Smooth muscle cell (in vitro differentiated cells): ENCODE data around the gene ZSWIM5. TPM values are rescaled to one million over a fixed set of nuclear protein-coding genes. Genes with fewer than 3 reads are reported as not detected.

ENCODE experiments used
- DNase-seq: peaks from one replicate; lab custom pipeline; 2025; ENCODE audit not compliant: unreplicated experiment; lab: John Stamatoyannopoulos, UW
- H2AFZ ChIP-seq: fragments of 200-600 bp; sonication (generic); 2 replicates; pipeline ENCODE4 v1.6.0; 2016; ENCODE audit warnings: antibody characterized with exemption, low read depth, mild to moderate bottlenecking
- H3F3A ChIP-seq: fragments of 200-600 bp; sonication (generic); 2 replicates; pipeline ENCODE4 v1.6.0; 2017; ENCODE audit warnings: antibody characterized with exemption, low read depth
- H3K27ac ChIP-seq: fragments of 200-600 bp; sonication (generic); 2 replicates; pipeline ENCODE4 v1.5.1; 2016; ENCODE audit warnings: low read depth, mild to moderate bottlenecking
- H3K27me3 ChIP-seq: fragments of 200-600 bp; sonication (generic); 2 replicates; pipeline ENCODE4 v1.6.1; 2016; ENCODE audit warnings: low read depth, mild to moderate bottlenecking
- H3K36me3 ChIP-seq: fragments of 200-600 bp; sonication (generic); 2 replicates; pipeline ENCODE4 v1.5.1; 2016; ENCODE audit warnings: low read depth
- H3K4me1 ChIP-seq: fragments of 200-600 bp; sonication (generic); 2 replicates; pipeline ENCODE4 v1.5.1; 2016; ENCODE audit warnings: low read depth
- H3K4me2 ChIP-seq: fragments of 200-600 bp; sonication (generic); 2 replicates; pipeline ENCODE4 v1.6.0; 2016; ENCODE audit warnings: mild to moderate bottlenecking
- H3K4me3 ChIP-seq: fragments of 200-600 bp; sonication (generic); 2 replicates; pipeline ENCODE4 v1.5.1; 2016; ENCODE audit warnings: mild to moderate bottlenecking
- H3K79me2 ChIP-seq: fragments of 200-600 bp; sonication (generic); 2 replicates; pipeline ENCODE4 v1.6.0; 2016; ENCODE audit warnings: low read depth, mild to moderate bottlenecking
- H3K9ac ChIP-seq: fragments of 200-600 bp; sonication (generic); 2 replicates; pipeline ENCODE4 v1.6.0; 2016; ENCODE audit warnings: low read depth
- H3K9me3 ChIP-seq: fragments of 200-600 bp; sonication (generic); replicated peaks from 2 replicates; pipeline ENCODE4 v1.5.1; 2016; ENCODE audit warnings: low read depth
- H4K20me1 ChIP-seq: fragments of 200-600 bp; sonication (generic); 2 replicates; pipeline ENCODE4 v1.6.0; 2016; ENCODE audit warnings: low read depth
- CTCF ChIP-seq: fragments of 200-600 bp; sonication (generic); IDR thresholded peaks from 2 replicates; pipeline ENCODE4 v1.5.1; 2017; ENCODE audit warnings: borderline replicate concordance, mild to moderate bottlenecking, antibody characterized with exemption; ENCODE audit not compliant: insufficient read depth, poor library complexity, severe bottlenecking
- WGBS: methylation state at CpG from one replicate; pipeline ENCODE4 v1.1.7; 2016; ENCODE audit warnings: low lambda C conversion rate; 5-methylcytosine and 5-hydroxymethylcytosine counted together
- polyA plus RNA-seq: library from polyadenylated mRNA; unstranded; fragments of >200 nt; fragmentation: Nextera tagmentation; extraction: Ambion mirVana; gene quantifications from 2 replicates; pipeline ENCODE4 v1.2.1, GENCODE V29; 2016
- total RNA-seq: library from RNA; depleted of rRNA; stranded (reverse); fragments of >200 nt; gene quantifications from 2 replicates; pipeline ENCODE4 v1.2.3, GENCODE V29; 2014

The ZSWIM5 gene
- total and polyA plus RNA-seq, 2 experiments from 2014 or later: 0.13 to 0.26 TPM

- no peaks in the 10 kb centered on the region for H3F3A ChIP-seq
- H3K4me3 ChIP-seq: no peak overlapping the region
- TF ChIP-seq CTCF: no peak
- H3K4me2 ChIP-seq: no peak overlapping the region
- no peak overlapping the region for H2AFZ ChIP-seq
- no peak for DNase-seq
- 96% methylated on average over 11 of the region's 11 CpGs for WGBS
- no peak overlapping the region for H3K27ac ChIP-seq
- H3K9me3 ChIP-seq: no peaks in the 10 kb centered on the region
- H4K20me1 ChIP-seq: peaks cover 6% of the 10 kb centered on the region
- peaks cover 17% of the 10 kb centered on the region for H3K4me1 ChIP-seq
- peaks cover 10% of the 10 kb centered on the region for H3K79me2 ChIP-seq
- no peak overlapping the region for H3K9ac ChIP-seq
- no peaks in the 10 kb centered on the region for H3K27me3 ChIP-seq
- no peaks in the 10 kb centered on the region for H3K36me3 ChIP-seq
Observed at GRCh38 chr1:45009296-45009865, 197.0 kb downstream of the ZSWIM5 start.

DNA sequence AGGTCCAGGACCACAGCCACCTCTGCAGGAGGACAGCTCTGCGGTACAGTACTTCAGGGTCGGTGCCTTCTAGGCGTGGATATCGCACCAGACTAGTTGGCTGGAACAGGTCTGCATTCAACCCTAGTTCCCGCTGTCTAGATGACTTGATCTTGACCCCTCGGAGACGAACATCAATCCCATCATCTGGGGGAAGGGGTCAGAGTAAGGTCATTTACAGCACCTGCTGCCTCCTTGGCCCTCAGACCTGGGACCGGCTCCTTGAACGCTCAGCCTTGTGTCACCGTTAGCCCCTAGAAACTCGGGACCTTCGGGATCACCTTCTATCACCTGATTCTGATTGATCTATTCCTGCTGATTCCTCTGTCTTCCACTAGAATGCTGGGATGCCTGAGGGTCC is 197.9 kb downstream of the ZSWIM5 start:
- Histone ChIP-seq H3K9me3 (no peaks in the 10 kb centered on the region), H3K79me2 (peaks cover 10% of the 10 kb centered on the region)

GRCh38 chr1:45008076-45008475 is 198.3 kb downstream of the ZSWIM5 start:
- no peaks in the 10 kb centered on the region for H3F3A ChIP-seq
- no peak overlapping the region for H3K9ac ChIP-seq
- H3K9me3 ChIP-seq: no peaks in the 10 kb centered on the region
- no peaks in the 10 kb centered on the region for H3K27me3 ChIP-seq
- H3K79me2 ChIP-seq: peaks cover 10% of the 10 kb centered on the region
- H3K36me3 ChIP-seq: no peaks in the 10 kb centered on the region
- H3K4me2 ChIP-seq: no peak overlapping the region
- 99% methylated on average over 3 of the region's 3 CpGs for WGBS
- no peak overlapping the region for H2AFZ ChIP-seq
- no peak overlapping the region for H3K4me3 ChIP-seq
- H4K20me1 ChIP-seq: peaks cover 6% of the 10 kb centered on the region
- no peak for TF ChIP-seq CTCF
- no peak for DNase-seq
- H3K4me1 ChIP-seq: peaks cover 13% of the 10 kb centered on the region
- no peak overlapping the region for H3K27ac ChIP-seq

More for the DNA sequence above, 197.9 kb downstream of the ZSWIM5 start:
- no peaks in the 10 kb centered on the region for H3K36me3 ChIP-seq
- H3K4me3 ChIP-seq: no peak overlapping the region
- H3K4me1 ChIP-seq: peaks cover 17% of the 10 kb centered on the region
- no peaks in the 10 kb centered on the region for H3K27me3 ChIP-seq
- DNase-seq: no peak
- no peak overlapping the region for H3K9ac ChIP-seq
- H3F3A ChIP-seq: no peaks in the 10 kb centered on the region
- H2AFZ ChIP-seq: no peak overlapping the region
- 98% methylated on average over 12 of the region's 12 CpGs for WGBS
- peaks cover 6% of the 10 kb centered on the region for H4K20me1 ChIP-seq
- H3K4me2 ChIP-seq: no peak overlapping the region
- no peak overlapping the region for H3K27ac ChIP-seq
- TF ChIP-seq CTCF: no peak

DNA sequence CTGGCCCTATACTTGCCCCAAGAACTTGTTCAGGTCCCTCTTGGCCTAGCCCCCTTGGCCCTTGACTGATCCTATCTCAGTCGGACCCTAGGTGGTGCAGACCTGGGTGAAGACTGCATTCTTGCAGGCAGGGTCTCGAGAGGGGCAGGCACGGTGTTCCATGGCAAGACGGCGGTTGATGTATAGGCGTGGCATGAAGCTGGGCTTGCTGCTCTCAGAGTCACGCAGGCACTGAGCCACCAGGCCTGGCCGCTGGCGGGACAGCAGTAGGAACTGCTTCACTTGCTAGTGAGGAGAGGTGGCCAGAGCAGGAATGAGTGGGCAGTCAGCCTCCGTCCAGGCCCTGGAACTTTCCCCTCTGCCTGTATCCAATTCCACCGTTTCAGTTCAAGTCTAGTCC is 199.1 kb downstream of the ZSWIM5 start:
- H3F3A ChIP-seq: no peaks in the 10 kb centered on the region
- 87% methylated on average over 11 of the region's 11 CpGs for WGBS
- H3K36me3 ChIP-seq: no peaks in the 10 kb centered on the region
- H3K27ac ChIP-seq: no peak overlapping the region
- no peak overlapping the region for H3K4me2 ChIP-seq
- H3K9ac ChIP-seq: no peak overlapping the region
- no peak overlapping the region for H3K4me3 ChIP-seq
- no peaks in the 10 kb centered on the region for H3K27me3 ChIP-seq
- peaks cover 10% of the 10 kb centered on the region for H3K4me1 ChIP-seq
- H2AFZ ChIP-seq: no peak overlapping the region
- peaks cover 10% of the 10 kb centered on the region for H3K79me2 ChIP-seq
- H4K20me1 ChIP-seq: peaks cover 6% of the 10 kb centered on the region
- no peaks in the 10 kb centered on the region for H3K9me3 ChIP-seq
- DNase-seq: no peak
- TF ChIP-seq CTCF: no peak
